GM10266 (cell line): ENCODE results near the gene SLC22A12.

ENCODE experiments used
- DNase-seq: peaks from one replicate; pipeline ENCODE4 v3.0.0; 2012; ENCODE audit errors: extremely low spot score
- CTCF ChIP-seq: IDR thresholded peaks from 2 replicates; pipeline ENCODE4 v1.5.1; 2012; ENCODE audit warnings: mild to moderate bottlenecking, low read depth; ENCODE audit not compliant: control insufficient read depth, insufficient read depth; ENCODE audit errors: missing control alignments

The SLC22A12 gene

DNA sequence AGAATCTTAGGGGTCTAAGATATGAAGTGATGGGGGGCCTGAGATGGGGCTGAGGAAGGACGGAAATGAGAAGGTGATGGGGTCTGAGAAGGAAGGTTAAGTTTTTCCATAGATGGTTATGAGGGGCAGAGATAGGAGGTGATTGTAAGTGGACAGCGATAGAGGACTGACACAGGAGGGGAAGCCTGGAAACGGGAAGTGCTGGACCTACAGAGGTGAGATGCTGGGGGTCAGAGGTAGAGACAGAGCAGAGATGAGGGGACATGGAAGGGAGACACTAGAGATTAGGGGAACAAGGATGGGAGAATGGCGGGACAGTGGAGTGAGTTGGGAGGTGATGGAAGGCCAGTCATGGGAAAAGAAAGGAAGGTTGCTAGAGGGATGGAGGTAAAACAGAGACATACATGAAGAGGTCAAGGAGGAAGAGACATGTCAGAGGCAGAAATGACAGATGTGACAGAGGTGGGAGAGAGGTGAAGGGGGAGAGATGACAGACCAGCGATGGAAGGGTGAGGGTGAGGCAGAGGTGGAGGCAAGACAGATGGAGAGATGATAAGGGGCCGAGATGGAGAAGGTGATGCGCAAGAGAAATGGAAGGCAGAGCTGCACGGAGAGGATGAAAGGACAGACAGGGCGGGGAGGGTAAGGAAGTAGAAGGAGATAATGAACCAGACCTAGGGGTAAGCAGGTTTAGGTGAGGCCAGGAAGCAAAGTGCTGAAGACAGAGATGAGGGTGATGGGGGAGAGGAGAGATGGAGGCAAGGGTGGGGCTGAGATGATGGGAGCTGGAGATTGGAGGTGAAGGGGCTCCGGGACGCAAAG, 50.8 kb downstream of the SLC22A12 start:
- no peak for DNase-seq
- no peak for TF ChIP-seq CTCF

DNA sequence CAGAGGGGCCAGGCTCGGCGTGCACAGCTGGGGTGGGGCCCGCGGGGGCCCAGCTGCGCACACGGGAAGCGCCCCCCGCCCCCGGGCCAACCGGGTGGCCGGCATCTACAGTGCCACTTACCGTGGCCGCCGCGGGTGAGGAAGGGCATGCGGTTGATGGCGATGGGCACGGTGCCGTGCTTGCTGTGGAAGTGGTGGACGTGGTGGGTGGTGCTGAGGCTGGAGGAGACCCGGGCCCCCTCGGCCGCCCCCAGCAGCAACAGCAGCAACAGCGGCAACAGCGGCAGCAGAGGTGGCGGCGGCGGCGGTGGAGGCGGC, 51.4 kb downstream of the SLC22A12 start:
- DNase-seq = no peak
- no peak for TF ChIP-seq CTCF

DNA sequence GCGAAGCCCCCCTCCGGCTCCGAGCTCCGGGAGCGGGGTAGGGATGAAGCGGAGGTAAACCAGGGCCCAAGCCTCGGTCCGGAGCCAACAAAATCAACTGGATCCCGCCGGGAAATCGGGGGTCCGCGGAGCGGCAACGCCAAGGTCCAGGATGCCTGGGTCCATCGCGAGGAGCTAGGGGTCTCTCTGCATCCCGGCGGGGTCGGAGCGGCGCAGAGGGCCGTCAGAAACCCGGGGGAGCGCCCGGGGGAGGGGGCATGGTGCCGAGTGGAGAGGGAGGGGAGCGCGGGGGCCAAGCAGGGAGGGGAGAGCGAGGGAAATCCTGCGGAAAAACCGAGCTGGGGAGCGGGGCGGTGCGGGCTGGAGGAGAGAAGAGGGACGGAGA, 51.8 kb downstream of the SLC22A12 start:
- no peak for TF ChIP-seq CTCF

DNA sequence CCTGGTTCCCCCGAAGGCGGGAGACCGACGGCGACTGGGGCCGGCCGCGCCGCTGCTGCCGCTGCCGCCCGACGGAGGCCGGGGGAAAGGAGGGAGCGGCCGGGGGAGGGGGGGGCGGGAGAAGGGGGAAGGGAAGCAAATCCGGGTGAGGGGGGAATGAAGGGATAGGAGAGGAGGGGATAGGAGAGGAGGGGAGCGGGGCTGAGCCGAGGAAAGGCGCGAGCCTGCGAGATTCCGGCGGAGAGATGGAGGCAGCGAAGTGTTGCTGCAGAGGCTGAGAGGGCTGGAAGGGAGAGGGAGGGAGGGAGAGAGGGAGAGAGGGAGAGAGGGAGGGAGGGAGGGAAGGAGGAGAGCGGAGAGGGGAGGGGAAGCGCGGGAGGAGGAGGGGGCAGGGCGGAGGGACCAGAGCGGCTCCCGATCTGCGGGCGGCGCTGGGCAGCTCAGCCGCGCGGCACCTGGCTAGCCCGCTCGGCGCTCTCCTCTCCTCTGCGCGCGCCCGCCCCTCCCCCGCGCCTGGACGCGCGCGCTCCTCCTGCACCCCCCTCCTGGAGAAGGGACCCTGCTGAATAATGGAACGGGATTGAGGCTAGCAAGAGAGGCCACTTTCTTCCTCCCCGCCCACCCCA, 52.3 kb downstream of the SLC22A12 start:
- DNase-seq = no peak

More for the DNA sequence above, 51.8 kb downstream of the SLC22A12 start:
- no peak for DNase-seq

DNA sequence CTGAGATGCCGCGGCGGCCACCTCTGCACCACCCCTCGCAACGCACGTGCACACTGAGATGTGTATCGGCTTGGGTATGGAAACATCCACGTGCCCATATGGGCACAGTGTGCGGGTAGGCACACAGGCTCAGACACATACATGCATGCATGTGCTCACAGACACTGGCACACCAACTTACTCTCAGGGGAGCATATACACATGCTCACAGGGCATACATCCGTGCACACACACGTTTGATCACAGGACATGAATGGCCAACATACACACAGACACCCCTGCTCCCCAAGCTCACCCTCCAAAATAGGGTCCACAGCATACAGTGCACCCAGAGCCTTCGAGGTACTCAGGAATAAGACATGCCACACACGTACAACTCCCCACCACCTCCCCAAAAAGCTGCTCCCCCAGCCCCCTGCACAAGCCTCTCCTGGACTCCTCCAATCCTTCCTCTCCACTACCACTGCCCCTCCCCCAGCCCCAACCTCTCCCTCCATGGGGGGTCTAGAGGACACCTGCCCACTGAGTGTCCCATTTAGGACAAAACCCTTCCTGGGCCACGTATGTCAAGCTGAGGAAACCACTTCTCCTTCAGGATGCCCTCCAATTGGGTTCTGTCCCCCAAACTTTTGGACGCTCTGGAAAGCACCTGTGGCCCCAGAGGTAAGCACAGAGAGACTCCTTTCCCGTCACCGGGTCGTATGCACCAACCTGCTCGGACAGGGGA, 53.1 kb downstream of the SLC22A12 start:
- DNase-seq = no peak
- TF ChIP-seq CTCF = no peak

More for the DNA sequence above, 52.3 kb downstream of the SLC22A12 start:
- no peak for TF ChIP-seq CTCF

DNA sequence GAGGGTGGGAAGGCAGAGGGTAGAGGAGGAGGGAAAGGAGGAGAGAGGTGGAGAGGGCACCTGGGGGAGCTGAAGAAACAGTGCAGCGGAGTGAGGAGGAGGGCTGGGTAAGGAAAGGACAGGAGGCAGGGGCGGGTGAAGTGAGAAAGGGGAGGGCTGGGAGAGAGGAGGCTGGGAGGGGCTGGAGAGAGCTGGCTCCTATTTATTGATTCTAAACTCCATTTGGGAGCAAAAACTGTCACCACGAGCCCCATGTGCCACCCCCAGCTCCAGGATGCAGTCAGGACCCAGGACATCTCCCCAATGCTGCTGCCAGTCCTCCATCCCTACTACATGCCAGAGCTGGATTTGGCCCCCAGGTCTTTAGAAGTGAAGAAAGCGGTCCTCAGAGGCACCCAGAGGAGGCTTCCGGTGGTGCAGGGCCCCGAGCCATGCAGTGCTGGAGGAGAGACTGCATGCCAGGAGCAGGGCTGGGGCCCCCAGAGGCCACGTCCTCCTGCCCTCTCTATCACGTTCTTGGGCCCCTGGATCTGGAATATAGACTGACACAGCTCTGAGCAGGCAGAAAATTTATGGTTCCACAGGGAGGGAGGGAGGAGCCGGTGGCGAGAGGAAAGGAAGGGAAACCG, 53.7 kb downstream of the SLC22A12 start:
- DNase-seq = no peak
- TF ChIP-seq CTCF = peak; percentile 40
